Prostate gland (tissue), 2 donors: Measurements from ENCODE around the gene TMEM43.

Experiments used
- CTCF ChIP-seq, 4 experiments: fragments of 200-600 bp in 2 of 4; fragments of 450-650 bp in 2 of 4; sonication (generic) in 2 of 4; IDR thresholded peaks; 1 replicate in 3 of 4; 2 replicates in 1 of 4; pipeline ENCODE4 v1.5.1; 2016 to 2019; ENCODE audit warnings: antibody characterized with exemption in 4 of 4, mild to moderate bottlenecking in 2 of 4, moderate library complexity in 2 of 4
- POLR2A ChIP-seq: fragments of 450-650 bp; IDR thresholded peaks from one replicate; pipeline ENCODE4 v1.6.1; 2016; ENCODE audit warnings: antibody characterized with exemption, mild to moderate bottlenecking

- TF ChIP-seq POLR2A = no peak
- no peak for TF ChIP-seq CTCF (IDR thresholded peaks at IDR 0.05)
Measured at GRCh38 chr3:14181253-14181652, 56.4 kb downstream of the TMEM43 start.
